HFFc6 (cell line): ENCODE results near the gene KCTD15. TPM values are rescaled to one million over a fixed set of nuclear protein-coding genes. Genes with fewer than 3 reads are reported as not detected.

ENCODE experiments used
- DNase-seq: peaks from one replicate; pipeline ENCODE4 v3.0.0-alpha.2; 2018
- H3K27ac Mint-ChIP-seq: 2 replicates; pipeline ENCODE4 v1.8.0; 2020; ENCODE audit warnings: mild to moderate bottlenecking, mixed read lengths
- H3K27me3 Mint-ChIP-seq: 2 replicates; pipeline ENCODE4 v1.8.0; 2021; ENCODE audit warnings: mild to moderate bottlenecking, moderate library complexity, mixed read lengths; ENCODE audit not compliant: insufficient read depth
- H3K36me3 Mint-ChIP-seq: 2 replicates; pipeline ENCODE4 v1.8.0; 2021; ENCODE audit warnings: low read depth, mixed read lengths
- H3K4me1 Mint-ChIP-seq: 2 replicates; pipeline ENCODE4 v1.8.0; 2020; ENCODE audit warnings: low read depth, mixed read lengths
- H3K4me3 Mint-ChIP-seq: 2 replicates; pipeline ENCODE4 v1.8.0; 2020; ENCODE audit warnings: mild to moderate bottlenecking, moderate library complexity, mixed read lengths
- H3K9me3 Mint-ChIP-seq: 2 replicates; pipeline ENCODE4 v1.8.0; 2020; ENCODE audit warnings: mild to moderate bottlenecking, mixed read lengths
- CTCF ChIP-seq: fragments of 200-600 bp; sonication (generic); IDR thresholded peaks from 2 replicates; pipeline ENCODE4 v1.5.0; 2021; ENCODE audit warnings: antibody characterized with exemption, mild to moderate bottlenecking
- total RNA-seq, 6 experiments: library from RNA; stranded (reverse); fragmentation: NEBNext Ultra II Directional; extraction: Animal tissue kit (Norgen Biotek cat#: 25700); gene quantifications; 2 replicates in 1 of 6; 3 replicates in 5 of 6; pipeline ENCODE4 v1.2.3, GENCODE V29; 2021

Gene KCTD15
- total RNA-seq, 6 experiments from 2014 or later: 5.9 to 11.7 (median 7.1) TPM

GRCh38 chr19:33861950-33862349 lies 65.3 kb downstream of the KCTD15 start:
- Mint-ChIP-seq H3K36me3 (no peaks in the 10 kb centered on the region), H3K27me3 (peaks cover 11% of the 10 kb centered on the region), H3K4me3 (no peak overlapping the region), H3K27ac (no peak overlapping the region), H3K9me3 (no peaks in the 10 kb centered on the region), H3K4me1 (no peaks in the 10 kb centered on the region)
- no peak for DNase-seq
- TF ChIP-seq CTCF: no peak

- H3K9me3 Mint-ChIP-seq: no peaks in the 10 kb centered on the region
- no peaks in the 10 kb centered on the region for H3K36me3 Mint-ChIP-seq
- no peaks in the 10 kb centered on the region; the same call in 1 of the 2 replicates for H3K4me1 Mint-ChIP-seq
- no peak overlapping the region for H3K27ac Mint-ChIP-seq
- no peak for DNase-seq
- no peak for TF ChIP-seq CTCF
- H3K27me3 Mint-ChIP-seq: peaks cover 8% of the 10 kb centered on the region
- H3K4me3 Mint-ChIP-seq: no peak overlapping the region
Measured at GRCh38 chr19:33862981-33863380, 66.3 kb downstream of the KCTD15 start.

- TF ChIP-seq CTCF: no peak
- no peaks in the 10 kb centered on the region for H3K36me3 Mint-ChIP-seq
- peaks cover 4% of the 10 kb centered on the region for H3K4me1 Mint-ChIP-seq
- no peak for DNase-seq
- no peaks in the 10 kb centered on the region for H3K9me3 Mint-ChIP-seq
- H3K4me3 Mint-ChIP-seq: no peak overlapping the region
- no peak overlapping the region for H3K27ac Mint-ChIP-seq
- peaks cover 12% of the 10 kb centered on the region for H3K27me3 Mint-ChIP-seq
Measured at GRCh38 chr19:33863436-33863835, 66.8 kb downstream of the KCTD15 start.

- H3K9me3 Mint-ChIP-seq: no peaks in the 10 kb centered on the region
- H3K27me3 Mint-ChIP-seq: peaks cover 16% of the 10 kb centered on the region
Measured at GRCh38 chr19:33864311-33864850, 67.7 kb downstream of the KCTD15 start.

GRCh38 chr19:33865306-33865705 lies 68.6 kb downstream of the KCTD15 start:
- Mint-ChIP-seq H3K27ac (no peak overlapping the region), H3K36me3 (no peaks in the 10 kb centered on the region), H3K9me3 (no peaks in the 10 kb centered on the region), H3K4me1 (peaks cover 10% of the 10 kb centered on the region), H3K4me3 (no peak overlapping the region), H3K27me3 (peaks cover 14% of the 10 kb centered on the region)
- no peak for TF ChIP-seq CTCF
- DNase-seq: no peak

More at GRCh38 chr19:33864311-33864850, 67.7 kb downstream of the KCTD15 start:
- Mint-ChIP-seq H3K27ac (no peak overlapping the region), H3K4me1 (peaks cover 10% of the 10 kb centered on the region), H3K4me3 (no peak overlapping the region), H3K36me3 (no peaks in the 10 kb centered on the region)
- no peak for TF ChIP-seq CTCF
- DNase-seq: no peak

Other genes with a start within 250 kb of the KCTD15 start
- gene CHST8, start 174.9 kb upstream of the KCTD15 start, total RNA-seq: not detected